ENCODE data around the gene GLUD2.
"Not testable (repeated sequence)": the region's sequence is repeated elsewhere in the genome, so short reads cannot be mapped to it uniquely, and the experiment has no call there.

DNA sequence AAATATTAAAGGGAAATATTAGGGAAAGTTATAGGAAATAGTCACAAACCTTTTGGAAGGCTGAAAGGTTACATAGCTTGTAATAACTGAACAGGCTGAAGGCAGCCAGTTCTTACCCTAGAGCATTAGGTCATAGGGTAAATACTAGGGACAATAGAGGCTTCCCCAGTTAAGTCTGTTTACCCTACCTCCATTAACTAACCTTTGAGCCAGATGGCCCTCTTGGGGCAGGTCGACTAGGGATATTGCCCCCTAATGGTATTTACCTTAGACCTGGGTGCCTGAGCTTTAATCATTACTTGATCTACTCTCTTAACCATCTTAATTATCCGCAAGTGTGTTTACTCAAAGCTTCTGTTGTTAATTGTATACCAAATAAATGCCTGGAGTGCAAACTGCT lies 36.8 kb downstream of the GLUD2 start:
- TF ChIP-seq, protein P1, sequence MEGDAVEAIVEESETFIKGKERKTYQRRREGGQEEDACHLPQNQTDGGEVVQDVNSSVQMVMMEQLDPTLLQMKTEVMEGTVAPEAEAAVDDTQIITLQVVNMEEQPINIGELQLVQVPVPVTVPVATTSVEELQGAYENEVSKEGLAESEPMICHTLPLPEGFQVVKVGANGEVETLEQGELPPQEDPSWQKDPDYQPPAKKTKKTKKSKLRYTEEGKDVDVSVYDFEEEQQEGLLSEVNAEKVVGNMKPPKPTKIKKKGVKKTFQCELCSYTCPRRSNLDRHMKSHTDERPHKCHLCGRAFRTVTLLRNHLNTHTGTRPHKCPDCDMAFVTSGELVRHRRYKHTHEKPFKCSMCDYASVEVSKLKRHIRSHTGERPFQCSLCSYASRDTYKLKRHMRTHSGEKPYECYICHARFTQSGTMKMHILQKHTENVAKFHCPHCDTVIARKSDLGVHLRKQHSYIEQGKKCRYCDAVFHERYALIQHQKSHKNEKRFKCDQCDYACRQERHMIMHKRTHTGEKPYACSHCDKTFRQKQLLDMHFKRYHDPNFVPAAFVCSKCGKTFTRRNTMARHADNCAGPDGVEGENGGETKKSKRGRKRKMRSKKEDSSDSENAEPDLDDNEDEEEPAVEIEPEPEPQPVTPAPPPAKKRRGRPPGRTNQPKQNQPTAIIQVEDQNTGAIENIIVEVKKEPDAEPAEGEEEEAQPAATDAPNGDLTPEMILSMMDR (IDR thresholded peaks at IDR 0.05), result not testable (repeated sequence)
- TF ChIP-seq EZH2 (IDR thresholded peaks at IDR 0.05; ENCODE audit: borderline replicate concordance, insufficient read depth, low read depth, low read length, poor library complexity, severe bottlenecking), result not testable (repeated sequence)
